PC-3 (cell line): ENCODE results near the gene MACROD2. TPM values are rescaled to one million over a fixed set of nuclear protein-coding genes. Genes with fewer than 3 reads are reported as not detected.

Experiments used
- ATAC-seq: fragments of 200-7000 bp; cut with Tn5 transposase; 2 replicates; pipeline ENCODE4 v1.9.1; 2020; ENCODE audit warnings: mild to moderate bottlenecking, moderate library complexity
- BruUV-seq: library from RNA; stranded (reverse); fragments of 400-500 nt; replicated peaks from 2 replicates; lab custom pipeline; 2021; lab: Mats Ljungman, UMichigan
- CTCF ChIA-PET: fragments of 300-600 bp; sonication (Branson Sonifier 250); formaldehyde crosslinking; loops from one replicate; lab custom pipeline; 2022; ENCODE audit warnings: antibody characterized with exemption; lab: Charles Lee
- POLR2A ChIA-PET: fragments of 300-600 bp; sonication (Branson Sonifier 250); formaldehyde crosslinking; loops from one replicate; lab custom pipeline; 2022; ENCODE audit warnings: antibody characterized with exemption; ENCODE audit not compliant: unreplicated experiment; lab: Charles Lee
- DNase-seq: peaks from one replicate; pipeline ENCODE4 v3.0.0-alpha.2; 2015
- H2AFZ ChIP-seq: fragments of 300-600 bp; sonication (generic); 2 replicates; pipeline ENCODE4 v1.6.0; 2016; ENCODE audit warnings: antibody characterized with exemption, low read length
- H3F3A ChIP-seq: fragments of 300-600 bp; sonication (generic); one replicate; pipeline ENCODE4 v1.6.0; 2017; ENCODE audit warnings: antibody characterized with exemption, low read length, control low read depth, mild to moderate bottlenecking; ENCODE audit not compliant: unreplicated experiment
- H3K27ac ChIP-seq: fragments of 300-600 bp; sonication (generic); 2 replicates; pipeline ENCODE4 v1.5.1; 2016; ENCODE audit warnings: mild to moderate bottlenecking, low read length
- H3K27me3 ChIP-seq: fragments of 300-600 bp; sonication (generic); 2 replicates; pipeline ENCODE4 v1.6.1; 2016; ENCODE audit warnings: low read length, mixed read lengths
- H3K36me3 ChIP-seq: fragments of 300-600 bp; sonication (generic); 2 replicates; pipeline ENCODE4 v1.6.1; 2016; ENCODE audit warnings: low read depth, mixed run types, low read length, mixed read lengths
- H3K4me1 ChIP-seq: fragments of 300-600 bp; sonication (generic); 2 replicates; pipeline ENCODE4 v1.5.1; 2016; ENCODE audit warnings: low read length; ENCODE audit not compliant: insufficient read depth
- H3K4me2 ChIP-seq: fragments of 300-600 bp; sonication (generic); 2 replicates; pipeline ENCODE4 v1.6.0; 2016; ENCODE audit warnings: low read length
- H3K4me3 ChIP-seq: fragments of 300-600 bp; sonication (generic); 2 replicates; pipeline ENCODE4 v1.5.1; 2016; ENCODE audit warnings: mild to moderate bottlenecking, low read length, mixed read lengths
- H3K79me2 ChIP-seq: fragments of 300-600 bp; sonication (generic); 2 replicates; pipeline ENCODE4 v1.6.1; 2017; ENCODE audit warnings: low read length, mixed read lengths
- H3K9ac ChIP-seq: fragments of 300-600 bp; sonication (generic); 2 replicates; pipeline ENCODE4 v1.6.0; 2016; ENCODE audit warnings: mild to moderate bottlenecking, low read length
- H3K9me2 ChIP-seq: fragments of 300-600 bp; sonication (generic); replicated peaks from 2 replicates; pipeline ENCODE4 v1.6.1; 2016; ENCODE audit warnings: mixed run types, low read length, mixed read lengths
- H3K9me3 ChIP-seq: fragments of 300-600 bp; sonication (generic); 2 replicates; pipeline ENCODE4 v1.6.1; 2016; ENCODE audit warnings: low read length, mixed read lengths
- H4K20me1 ChIP-seq: fragments of 300-600 bp; sonication (generic); 2 replicates; pipeline ENCODE4 v1.6.1; 2016; ENCODE audit warnings: low read length, mixed read lengths
- CTCF ChIP-seq: fragments of 300-600 bp; sonication (generic); conservative IDR thresholded peaks from 2 replicates; pipeline ENCODE4 v1.5.1; 2017; ENCODE audit warnings: antibody characterized with exemption, low read depth, mild to moderate bottlenecking, low read length
- EZH2 ChIP-seq: fragments of 300-600 bp; sonication (generic); IDR thresholded peaks from one replicate; pipeline ENCODE4 v1.6.1; 2017; ENCODE audit warnings: antibody characterized with exemption, mild to moderate bottlenecking, low read length; ENCODE audit not compliant: unreplicated experiment
- EZH2phosphoT487 ChIP-seq: fragments of 300-600 bp; sonication (generic); IDR thresholded peaks from 2 replicates; pipeline ENCODE4 v1.6.1; 2018; ENCODE audit warnings: mild to moderate bottlenecking, antibody characterized with exemption, low read length, borderline replicate concordance
- intact Hi-C: fragments of 100-400 bp; cut with micrococcal nuclease; formaldehyde crosslinking; loops from 2 replicates; pipeline ENCODE4 v1.9.0; 2023
- total RNA-seq: library from RNA; depleted of rRNA; stranded (reverse); fragments of >200 nt; gene quantifications from 2 replicates; pipeline ENCODE4 v1.2.3, GENCODE V29; 2014

MACROD2 gene
- total RNA-seq, 1 experiment from 2014 or later, result 3.1 TPM

- Histone ChIP-seq H3K9ac (no peak overlapping the region), H3K36me3 (no peaks in the 10 kb centered on the region), H4K20me1 (no peaks in the 10 kb centered on the region), H2AFZ (no peak overlapping the region), H3K4me1 (peaks cover 25% of the 10 kb centered on the region), H3K27ac (peak overlapping the region; percentile 19), H3K27me3 (no peaks in the 10 kb centered on the region), H3K9me2 (no peaks in the 10 kb centered on the region), H3K79me2 (no peaks in the 10 kb centered on the region), H3K9me3 (no peaks in the 10 kb centered on the region), H3K4me2 (peak overlapping the region; percentile 17), H3K4me3 (no peak overlapping the region), H3F3A (no peaks in the 10 kb centered on the region)
- ATAC-seq (peak; percentile 80), DNase-seq (peak; percentile 68)
- CTCF ChIA-PET, result interaction anchor here (0.6 kb wide), 1 partner anchor 8 kb away, joined by 3 read pairs; no protein-coding TSS in a partner anchor
- TF ChIP-seq CTCF (no peak), EZH2phosphoT487 (no peak), EZH2 (no peak)
- POLR2A ChIA-PET, result interaction anchor here (0.7 kb wide), 1 partner anchor 362 kb away, joined by 3 read pairs; no protein-coding TSS in a partner anchor
- BruUV-seq, result no TSS peak
- intact Hi-C loops, result no loop called here
Measured at GRCh38 chr20:15742627-15743026, 1747.3 kb downstream of the MACROD2 start.

GRCh38 chr20:15756002-15756753 is 1760.9 kb downstream of the MACROD2 start:
- TF ChIP-seq EZH2phosphoT487 (no peak), CTCF (no peak), EZH2 (no peak)
- ChIA-PET POLR2A (no interaction called here), CTCF (no interaction called here)
- H3K79me2 ChIP-seq, result no peaks in the 10 kb centered on the region
- H3K27me3 ChIP-seq, result no peaks in the 10 kb centered on the region
- BruUV-seq, result no TSS peak
- DNase-seq, result no peak
- H3K9ac ChIP-seq, result no peak overlapping the region
- H3F3A ChIP-seq, result no peaks in the 10 kb centered on the region
- no peaks in the 10 kb centered on the region for H4K20me1 ChIP-seq
- intact Hi-C loops, result no loop called here
- H3K27ac ChIP-seq, result no peak overlapping the region
- no peak overlapping the region for H2AFZ ChIP-seq
- no peaks in the 10 kb centered on the region for H3K36me3 ChIP-seq
- no peak overlapping the region for H3K4me3 ChIP-seq
- no peak overlapping the region for H3K4me2 ChIP-seq
- H3K9me3 ChIP-seq, result no peaks in the 10 kb centered on the region
- 0 out of 2 replicates have a peak, but pooled peaks cover 4% of the 10 kb centered on the region for H3K9me2 ChIP-seq
- no peaks in the 10 kb centered on the region for H3K4me1 ChIP-seq
- no peak for ATAC-seq

- no peak for ATAC-seq
- Histone ChIP-seq H3K4me2 (no peak overlapping the region), H2AFZ (no peak overlapping the region), H3K27me3 (no peaks in the 10 kb centered on the region), H3K9me3 (no peaks in the 10 kb centered on the region), H3K9me2 (0 out of 2 replicates have a peak, but pooled peaks cover 4% of the 10 kb centered on the region), H3K4me1 (no peaks in the 10 kb centered on the region), H3K27ac (no peak overlapping the region), H3K79me2 (no peaks in the 10 kb centered on the region), H3K4me3 (no peak overlapping the region), H3K36me3 (no peaks in the 10 kb centered on the region), H4K20me1 (no peaks in the 10 kb centered on the region), H3F3A (no peaks in the 10 kb centered on the region), H3K9ac (no peak overlapping the region)
- CTCF ChIA-PET, result no interaction called here
- POLR2A ChIA-PET, result no interaction called here
- intact Hi-C loops, result no loop called here
- BruUV-seq, result no TSS peak
- TF ChIP-seq EZH2phosphoT487 (no peak), CTCF (no peak), EZH2 (no peak)
- no peak for DNase-seq
Measured at GRCh38 chr20:15756754-15757115, 1761.4 kb downstream of the MACROD2 start.
